GM12878 (cell line): ENCODE data around the gene DUS4L. TPM values are rescaled to one million over a fixed set of nuclear protein-coding genes. Genes with fewer than 3 reads are reported as not detected.

ENCODE experiments used
- ATAC-seq: fragments of 200-7000 bp; cut with Tn5 transposase; 3 replicates; pipeline ENCODE4 v1.9.1; 2020; ENCODE audit warnings: mild to moderate bottlenecking, moderate library complexity
- BruUV-seq: library from RNA; stranded (reverse); fragments of 400-500 nt; replicated peaks from 2 replicates; lab custom pipeline; 2021; lab: Mats Ljungman, UMichigan
- CTCF ChIA-PET: fragments of 300-600 bp; sonication (Branson Sonifier 250); formaldehyde crosslinking; extraction: SDS; loops from one replicate; lab custom pipeline; 2021; ENCODE audit warnings: inconsistent platforms; lab: Yijun Ruan, JAX
- POLR2A ChIA-PET: fragments of 350-600 bp; formaldehyde crosslinking; extraction: SDS; loops from one replicate; lab custom pipeline; 2021; ENCODE audit warnings: inconsistent platforms; lab: Charles Lee
- RAD21 ChIA-PET: fragments of 300-600 bp; sonication (Branson Sonifier 250); formaldehyde crosslinking; loops from one replicate; lab custom pipeline; 2023; ENCODE audit warnings: antibody characterized with exemption; ENCODE audit not compliant: unreplicated experiment; lab: Charles Lee
- SMC1A ChIA-PET: fragments of 300-600 bp; sonication (Branson Sonifier 250); formaldehyde crosslinking; loops from one replicate; lab custom pipeline; 2023; ENCODE audit not compliant: unreplicated experiment, uncharacterized antibody; lab: Charles Lee
- DNase-seq: peaks from one replicate; pipeline ENCODE4 v3.0.0-alpha.2; 2011; ENCODE audit warnings: low read depth, low spot score
- FAIRE-seq: peaks from 3 replicates; lab custom pipeline; 2011; peaks lifted over from hg19 to GRCh38; lab: Jason Lieb, UNC
- H2AFZ ChIP-seq: 2 replicates; pipeline ENCODE4 v1.6.0; 2011; ENCODE audit warnings: low read depth, low read length, control low read depth; ENCODE audit not compliant: control insufficient read depth
- H3K27ac ChIP-seq: 2 replicates; pipeline ENCODE4 v1.5.1; 2011; ENCODE audit warnings: control low read depth; ENCODE audit not compliant: control insufficient read depth, insufficient read depth
- H3K27me3 ChIP-seq, 2 experiments: replicated peaks in 1 of 2; 2 replicates each; pipeline versions ENCODE4 v1.6.0 to v1.6.1; 2011; ENCODE audit warnings: low read length in 1 of 2; ENCODE audit not compliant: control insufficient read depth in 2 of 2, insufficient read depth in 2 of 2
- H3K36me3 ChIP-seq, 2 experiments: 2 replicates each; pipeline ENCODE4 v1.5.1; 2011; ENCODE audit warnings: low read length in 1 of 2; ENCODE audit not compliant: control insufficient read depth in 2 of 2, insufficient read depth in 2 of 2
- H3K4me1 ChIP-seq: 2 replicates; pipeline ENCODE4 v1.6.1; 2011; ENCODE audit warnings: mild to moderate bottlenecking, low read length, moderate library complexity, mixed read lengths; ENCODE audit not compliant: control insufficient read depth, insufficient read depth
- H3K4me2 ChIP-seq: 2 replicates; pipeline ENCODE4 v1.6.0; 2011; ENCODE audit warnings: control low read depth; ENCODE audit not compliant: control insufficient read depth, insufficient read depth
- H3K4me3 ChIP-seq: fragments of 200-600 bp; sonication (generic); 2 replicates; pipeline ENCODE4 v1.5.1; 2016
- H3K79me2 ChIP-seq: 2 replicates; pipeline ENCODE4 v1.6.0; 2011; ENCODE audit warnings: low read length; ENCODE audit not compliant: control insufficient read depth, insufficient read depth
- H3K9ac ChIP-seq: 2 replicates; pipeline ENCODE4 v1.8.0; 2011; ENCODE audit warnings: low read length, control low read depth, mixed read lengths; ENCODE audit not compliant: control insufficient read depth, insufficient read depth
- H3K9me3 ChIP-seq: replicated peaks from 3 replicates; pipeline ENCODE4 v1.5.1; 2011; ENCODE audit warnings: mild to moderate bottlenecking, low read length; ENCODE audit not compliant: control insufficient read depth, insufficient read depth
- H4K20me1 ChIP-seq: 2 replicates; pipeline ENCODE4 v1.6.0; 2011; ENCODE audit not compliant: control insufficient read depth, insufficient read depth
- CEBPZ ChIP-seq: fragments of 150-350 bp; IDR thresholded peaks from 2 replicates; pipeline ENCODE4 v1.6.1; 2016; ENCODE audit warnings: low read depth, low read length
- CHD4 ChIP-seq: fragments of 200-600 bp; sonication (generic); IDR thresholded peaks from 2 replicates; pipeline ENCODE4 v1.6.1; 2016; ENCODE audit warnings: mild to moderate bottlenecking
- KLF5 ChIP-seq: fragments of 450-650 bp; IDR thresholded peaks from 2 replicates; pipeline ENCODE4 v1.6.1; 2014; ENCODE audit warnings: mild to moderate bottlenecking; ENCODE audit not compliant: partially characterized antibody
- POLR2AphosphoS5 ChIP-seq: IDR thresholded peaks from 2 replicates; pipeline ENCODE4 v1.6.1; 2011; ENCODE audit warnings: mild to moderate bottlenecking, low read length, inconsistent platforms
- REST ChIP-seq: IDR thresholded peaks from 2 replicates; pipeline ENCODE4 v1.6.1; 2012; ENCODE audit warnings: mild to moderate bottlenecking, low read depth, low read length
- SMC3 ChIP-seq: IDR thresholded peaks from 2 replicates; pipeline ENCODE4 v1.6.1; 2011; ENCODE audit warnings: low read length, improper control_type of control experiment, borderline replicate concordance
- in situ Hi-C: fragments of 300-500 bp; cut with MboI; formaldehyde crosslinking; loops from 9 replicates; pipeline ENCODE4 v1.14.3; 2018; ENCODE audit warnings: mixed read lengths
- intact Hi-C: fragments of 100-400 bp; cut with micrococcal nuclease; formaldehyde crosslinking; loops from one replicate; pipeline ENCODE4 v1.14.2; 2022; ENCODE audit not compliant: unreplicated experiment
- polyA plus RNA-seq, 11 experiments: library from polyadenylated mRNA; depleted of rRNA in 4 of 11; unstranded in 6 of 11; stranded (reverse) in 5 of 11; fragments of >200 nt; fragmentation: Nextera tagmentation in 4 of 11; fragmentation: Illumina TruSeq in 1 of 11; extraction: Ambion mirVana in 4 of 11; extraction: Trizol in 1 of 11; gene quantifications; 1 replicate in 1 of 11; 2 replicates in 10 of 11; pipeline versions ENCODE4 v1.2.1 to v1.2.3, GENCODE V29; 2011 to 2016; ENCODE audit warnings: inconsistent platforms in 2 of 11, missing spikeins in 2 of 11, low read depth in 1 of 11
- total RNA-seq, 4 experiments: library from RNA; depleted of rRNA in 3 of 4; stranded (reverse); fragments of >200 nt in 3 of 4; fragmentation: Illumina TruSeq in 1 of 4; extraction: Trizol in 1 of 4; gene quantifications; 2 replicates each; pipeline versions ENCODE4 v1.2.1 to v1.2.3, GENCODE V29; 2013 to 2021
- TF ChIP-seq, protein P1 (sequence below): IDR thresholded peaks from 2 replicates; pipeline ENCODE4 v1.6.1; 2012; ENCODE audit warnings: low read depth, low read length, improper control_type of control experiment

DUS4L gene
- total and polyA plus RNA-seq, 10 of the 15 experiments (the other 5 are each of a cell fraction or from before 2014, with no cell fraction given): 5.3 to 15.3 (median 12.8) TPM

- Histone ChIP-seq H3K9me3 (no peaks in the 10 kb centered on the region), H3K79me2 (no peaks in the 10 kb centered on the region), H3K27me3 (no peaks in the 10 kb centered on the region), H3K9ac (no peak overlapping the region), H4K20me1 (no peaks in the 10 kb centered on the region), H3K4me3 (no peak overlapping the region), H3K4me2 (no peak overlapping the region), H3K36me3 (no peaks in the 10 kb centered on the region; a peak in 1 of 4 replicates), H3K4me1 (no peaks in the 10 kb centered on the region), H3K27ac (no peak overlapping the region), H2AFZ (no peak overlapping the region)
- FAIRE-seq (no peak), ATAC-seq (no peak), DNase-seq (no peak)
- ChIA-PET SMC1A (interaction anchor here (1.2 kb wide), 1 partner anchor 8 kb away, joined by 3 read pairs; no protein-coding TSS in a partner anchor), POLR2A (no interaction called here), CTCF (no interaction called here), RAD21 (no interaction called here)
- in situ Hi-C loops (no loop called here), intact Hi-C loops (no loop called here)
- BruUV-seq: no TSS peak
- TF ChIP-seq KLF5: no peak
- TF ChIP-seq CHD4: no peak
- no peak for TF ChIP-seq POLR2AphosphoS5
- no peak for TF ChIP-seq REST
- no peak for TF ChIP-seq SMC3
- TF ChIP-seq CEBPZ: no peak
- TF ChIP-seq, protein P1, sequence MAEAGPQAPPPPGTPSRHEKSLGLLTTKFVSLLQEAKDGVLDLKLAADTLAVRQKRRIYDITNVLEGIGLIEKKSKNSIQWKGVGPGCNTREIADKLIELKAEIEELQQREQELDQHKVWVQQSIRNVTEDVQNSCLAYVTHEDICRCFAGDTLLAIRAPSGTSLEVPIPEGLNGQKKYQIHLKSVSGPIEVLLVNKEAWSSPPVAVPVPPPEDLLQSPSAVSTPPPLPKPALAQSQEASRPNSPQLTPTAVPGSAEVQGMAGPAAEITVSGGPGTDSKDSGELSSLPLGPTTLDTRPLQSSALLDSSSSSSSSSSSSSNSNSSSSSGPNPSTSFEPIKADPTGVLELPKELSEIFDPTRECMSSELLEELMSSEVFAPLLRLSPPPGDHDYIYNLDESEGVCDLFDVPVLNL: no peak
These were observed 35.3 kb upstream of the DUS4L start for GRCh38 chr7:107528461-107528860.
